GM23338 (cell line): ENCODE measurements around the gene MIEF2.

Source experiments
- CREB1 ChIP-seq: fragments of 250-450 bp; sonication (Bioruptor Pico); IDR thresholded peaks from 2 replicates; pipeline ENCODE4 v1.5.0; 2020; ENCODE audit warnings: low read depth, mild to moderate bottlenecking, moderate library complexity
- EZH2 ChIP-seq: fragments of 200-600 bp; sonication (generic); IDR thresholded peaks from one replicate; pipeline ENCODE4 v1.8.0; 2017; ENCODE audit warnings: antibody characterized with exemption, mild to moderate bottlenecking, low read depth; ENCODE audit not compliant: unreplicated experiment
- EZH2phosphoT487 ChIP-seq: fragments of 200-600 bp; sonication (generic); IDR thresholded peaks from one replicate; pipeline ENCODE4 v1.8.1; 2018; ENCODE audit warnings: antibody characterized with exemption; ENCODE audit not compliant: unreplicated experiment
- JUNB ChIP-seq: IDR thresholded peaks from one replicate; pipeline ENCODE4 v1.6.1; 2016; ENCODE audit warnings: antibody characterized with exemption; ENCODE audit not compliant: unreplicated experiment
- NANOG ChIP-seq: IDR thresholded peaks from 2 replicates; pipeline ENCODE4 v1.6.1; 2016; ENCODE audit warnings: antibody characterized with exemption, borderline replicate concordance
- POLR2AphosphoS5 ChIP-seq: IDR thresholded peaks from 2 replicates; pipeline ENCODE4 v1.6.1; 2016; ENCODE audit warnings: antibody characterized with exemption, low read depth
- ZNF114 ChIP-seq: fragments of 250-450 bp; sonication (Bioruptor Pico); IDR thresholded peaks from 2 replicates; pipeline ENCODE4 v1.5.0; 2020; ENCODE audit warnings: mild to moderate bottlenecking, moderate library complexity
- ZNF331 ChIP-seq: fragments of 250-450 bp; sonication (Bioruptor Pico); IDR thresholded peaks from 2 replicates; pipeline ENCODE4 v1.5.0; 2020; ENCODE audit warnings: low read depth, mild to moderate bottlenecking, moderate library complexity
- TF ChIP-seq, protein P1 (sequence below), 2 experiments: fragments of 200-600 bp in 1 of 2; sonication (generic) in 1 of 2; conservative IDR thresholded peaks; 2 replicates each; pipeline versions ENCODE4 v1.5.1 to v1.6.1; 2016 to 2017; ENCODE audit warnings: antibody characterized with exemption in 2 of 2, low read depth in 2 of 2, mild to moderate bottlenecking in 2 of 2, moderate library complexity in 1 of 2
- TF ChIP-seq, protein P2 (sequence below): fragments of 250-450 bp; sonication (Bioruptor Pico); IDR thresholded peaks from 2 replicates; pipeline ENCODE4 v1.5.0; 2020; ENCODE audit warnings: mild to moderate bottlenecking, moderate library complexity
- TF ChIP-seq, protein P3 (sequence below): IDR thresholded peaks from one replicate; pipeline ENCODE4 v1.6.1; 2018; ENCODE audit warnings: antibody characterized with exemption; ENCODE audit not compliant: unreplicated experiment
- TF ChIP-seq, protein P4 (sequence below): IDR thresholded peaks from 2 replicates; pipeline ENCODE4 v1.6.1; 2016; ENCODE audit warnings: antibody characterized with exemption

DNA sequence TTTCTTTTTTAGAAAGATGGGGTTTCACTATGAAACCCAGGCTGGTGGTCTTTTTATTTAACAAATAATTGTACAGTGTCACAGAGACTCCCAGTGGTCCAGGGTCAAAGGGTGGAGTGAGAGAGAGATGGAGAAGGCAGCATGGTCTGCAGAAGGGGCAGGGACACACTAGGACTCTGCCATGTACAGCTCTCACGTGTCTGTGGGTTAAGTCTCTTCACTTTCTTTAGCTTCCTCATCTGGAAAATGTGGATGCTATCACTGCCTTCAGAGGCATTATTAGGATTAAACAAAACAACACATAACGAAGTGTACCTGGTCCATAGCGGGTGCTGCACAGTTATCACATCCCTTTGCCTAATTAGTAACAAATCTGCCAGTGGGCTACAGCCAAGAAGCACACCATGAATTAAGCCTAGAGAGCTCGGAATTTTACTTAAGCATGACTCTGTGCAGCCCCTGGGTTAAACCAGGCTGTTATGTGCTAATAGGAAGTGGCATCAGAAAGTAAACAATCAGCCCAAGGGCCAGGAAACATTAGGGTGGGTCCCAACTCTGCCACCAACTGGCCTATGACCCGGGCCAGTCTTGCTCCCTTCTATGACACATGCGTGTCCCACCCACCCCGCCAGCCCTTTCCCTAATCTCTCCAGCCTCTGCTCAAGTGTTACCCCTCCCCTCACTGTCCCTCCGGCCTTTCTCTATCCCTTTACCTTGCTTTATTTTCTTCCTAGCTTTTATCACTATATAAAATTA lies 40.4 kb downstream of the MIEF2 start:
- TF ChIP-seq, protein P1, sequence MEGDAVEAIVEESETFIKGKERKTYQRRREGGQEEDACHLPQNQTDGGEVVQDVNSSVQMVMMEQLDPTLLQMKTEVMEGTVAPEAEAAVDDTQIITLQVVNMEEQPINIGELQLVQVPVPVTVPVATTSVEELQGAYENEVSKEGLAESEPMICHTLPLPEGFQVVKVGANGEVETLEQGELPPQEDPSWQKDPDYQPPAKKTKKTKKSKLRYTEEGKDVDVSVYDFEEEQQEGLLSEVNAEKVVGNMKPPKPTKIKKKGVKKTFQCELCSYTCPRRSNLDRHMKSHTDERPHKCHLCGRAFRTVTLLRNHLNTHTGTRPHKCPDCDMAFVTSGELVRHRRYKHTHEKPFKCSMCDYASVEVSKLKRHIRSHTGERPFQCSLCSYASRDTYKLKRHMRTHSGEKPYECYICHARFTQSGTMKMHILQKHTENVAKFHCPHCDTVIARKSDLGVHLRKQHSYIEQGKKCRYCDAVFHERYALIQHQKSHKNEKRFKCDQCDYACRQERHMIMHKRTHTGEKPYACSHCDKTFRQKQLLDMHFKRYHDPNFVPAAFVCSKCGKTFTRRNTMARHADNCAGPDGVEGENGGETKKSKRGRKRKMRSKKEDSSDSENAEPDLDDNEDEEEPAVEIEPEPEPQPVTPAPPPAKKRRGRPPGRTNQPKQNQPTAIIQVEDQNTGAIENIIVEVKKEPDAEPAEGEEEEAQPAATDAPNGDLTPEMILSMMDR (conservative IDR thresholded peaks at IDR 0.05; ENCODE audit: low read depth in 2 of 2) = no peak
- TF ChIP-seq EZH2phosphoT487 (no peak), EZH2 (no peak), POLR2AphosphoS5 (no peak), ZNF114 (CRISPR knock-in tag) (no peak), JUNB (no peak), CREB1 (CRISPR knock-in tag) (no peak), NANOG (no peak), ZNF331 (CRISPR knock-in tag) (no peak)
- TF ChIP-seq, protein P2, sequence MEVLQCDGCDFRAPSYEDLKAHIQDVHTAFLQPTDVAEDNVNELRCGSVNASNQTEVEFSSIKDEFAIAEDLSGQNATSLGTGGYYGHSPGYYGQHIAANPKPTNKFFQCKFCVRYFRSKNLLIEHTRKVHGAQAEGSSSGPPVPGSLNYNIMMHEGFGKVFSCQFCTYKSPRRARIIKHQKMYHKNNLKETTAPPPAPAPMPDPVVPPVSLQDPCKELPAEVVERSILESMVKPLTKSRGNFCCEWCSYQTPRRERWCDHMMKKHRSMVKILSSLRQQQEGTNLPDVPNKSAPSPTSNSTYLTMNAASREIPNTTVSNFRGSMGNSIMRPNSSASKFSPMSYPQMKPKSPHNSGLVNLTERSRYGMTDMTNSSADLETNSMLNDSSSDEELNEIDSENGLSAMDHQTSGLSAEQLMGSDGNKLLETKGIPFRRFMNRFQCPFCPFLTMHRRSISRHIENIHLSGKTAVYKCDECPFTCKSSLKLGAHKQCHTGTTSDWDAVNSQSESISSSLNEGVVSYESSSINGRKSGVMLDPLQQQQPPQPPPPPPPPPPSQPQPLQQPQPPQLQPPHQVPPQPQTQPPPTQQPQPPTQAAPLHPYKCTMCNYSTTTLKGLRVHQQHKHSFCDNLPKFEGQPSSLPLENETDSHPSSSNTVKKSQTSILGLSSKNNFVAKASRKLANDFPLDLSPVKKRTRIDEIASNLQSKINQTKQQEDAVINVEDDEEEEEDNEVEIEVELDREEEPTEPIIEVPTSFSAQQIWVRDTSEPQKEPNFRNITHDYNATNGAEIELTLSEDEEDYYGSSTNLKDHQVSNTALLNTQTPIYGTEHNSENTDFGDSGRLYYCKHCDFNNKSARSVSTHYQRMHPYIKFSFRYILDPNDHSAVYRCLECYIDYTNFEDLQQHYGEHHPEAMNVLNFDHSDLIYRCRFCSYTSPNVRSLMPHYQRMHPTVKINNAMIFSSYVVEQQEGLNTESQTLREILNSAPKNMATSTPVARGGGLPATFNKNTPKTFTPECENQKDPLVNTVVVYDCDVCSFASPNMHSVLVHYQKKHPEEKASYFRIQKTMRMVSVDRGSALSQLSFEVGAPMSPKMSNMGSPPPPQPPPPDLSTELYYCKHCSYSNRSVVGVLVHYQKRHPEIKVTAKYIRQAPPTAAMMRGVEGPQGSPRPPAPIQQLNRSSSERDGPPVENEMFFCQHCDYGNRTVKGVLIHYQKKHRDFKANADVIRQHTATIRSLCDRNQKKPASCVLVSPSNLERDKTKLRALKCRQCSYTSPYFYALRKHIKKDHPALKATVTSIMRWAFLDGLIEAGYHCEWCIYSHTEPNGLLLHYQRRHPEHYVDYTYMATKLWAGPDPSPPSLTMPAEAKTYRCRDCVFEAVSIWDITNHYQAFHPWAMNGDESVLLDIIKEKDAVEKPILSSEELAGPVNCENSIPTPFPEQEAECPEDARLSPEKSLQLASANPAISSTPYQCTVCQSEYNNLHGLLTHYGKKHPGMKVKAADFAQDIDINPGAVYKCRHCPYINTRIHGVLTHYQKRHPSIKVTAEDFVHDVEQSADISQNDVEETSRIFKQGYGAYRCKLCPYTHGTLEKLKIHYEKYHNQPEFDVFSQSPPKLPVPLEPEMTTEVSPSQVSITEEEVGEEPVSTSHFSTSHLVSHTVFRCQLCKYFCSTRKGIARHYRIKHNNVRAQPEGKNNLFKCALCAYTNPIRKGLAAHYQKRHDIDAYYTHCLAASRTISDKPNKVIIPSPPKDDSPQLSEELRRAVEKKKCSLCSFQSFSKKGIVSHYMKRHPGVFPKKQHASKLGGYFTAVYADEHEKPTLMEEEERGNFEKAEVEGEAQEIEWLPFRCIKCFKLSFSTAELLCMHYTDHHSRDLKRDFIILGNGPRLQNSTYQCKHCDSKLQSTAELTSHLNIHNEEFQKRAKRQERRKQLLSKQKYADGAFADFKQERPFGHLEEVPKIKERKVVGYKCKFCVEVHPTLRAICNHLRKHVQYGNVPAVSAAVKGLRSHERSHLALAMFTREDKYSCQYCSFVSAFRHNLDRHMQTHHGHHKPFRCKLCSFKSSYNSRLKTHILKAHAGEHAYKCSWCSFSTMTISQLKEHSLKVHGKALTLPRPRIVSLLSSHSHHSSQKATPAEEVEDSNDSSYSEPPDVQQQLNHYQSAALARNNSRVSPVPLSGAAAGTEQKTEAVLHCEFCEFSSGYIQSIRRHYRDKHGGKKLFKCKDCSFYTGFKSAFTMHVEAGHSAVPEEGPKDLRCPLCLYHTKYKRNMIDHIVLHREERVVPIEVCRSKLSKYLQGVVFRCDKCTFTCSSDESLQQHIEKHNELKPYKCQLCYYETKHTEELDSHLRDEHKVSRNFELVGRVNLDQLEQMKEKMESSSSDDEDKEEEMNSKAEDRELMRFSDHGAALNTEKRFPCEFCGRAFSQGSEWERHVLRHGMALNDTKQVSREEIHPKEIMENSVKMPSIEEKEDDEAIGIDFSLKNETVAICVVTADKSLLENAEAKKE (CRISPR knock-in tag) = no peak
- TF ChIP-seq, protein P3, sequence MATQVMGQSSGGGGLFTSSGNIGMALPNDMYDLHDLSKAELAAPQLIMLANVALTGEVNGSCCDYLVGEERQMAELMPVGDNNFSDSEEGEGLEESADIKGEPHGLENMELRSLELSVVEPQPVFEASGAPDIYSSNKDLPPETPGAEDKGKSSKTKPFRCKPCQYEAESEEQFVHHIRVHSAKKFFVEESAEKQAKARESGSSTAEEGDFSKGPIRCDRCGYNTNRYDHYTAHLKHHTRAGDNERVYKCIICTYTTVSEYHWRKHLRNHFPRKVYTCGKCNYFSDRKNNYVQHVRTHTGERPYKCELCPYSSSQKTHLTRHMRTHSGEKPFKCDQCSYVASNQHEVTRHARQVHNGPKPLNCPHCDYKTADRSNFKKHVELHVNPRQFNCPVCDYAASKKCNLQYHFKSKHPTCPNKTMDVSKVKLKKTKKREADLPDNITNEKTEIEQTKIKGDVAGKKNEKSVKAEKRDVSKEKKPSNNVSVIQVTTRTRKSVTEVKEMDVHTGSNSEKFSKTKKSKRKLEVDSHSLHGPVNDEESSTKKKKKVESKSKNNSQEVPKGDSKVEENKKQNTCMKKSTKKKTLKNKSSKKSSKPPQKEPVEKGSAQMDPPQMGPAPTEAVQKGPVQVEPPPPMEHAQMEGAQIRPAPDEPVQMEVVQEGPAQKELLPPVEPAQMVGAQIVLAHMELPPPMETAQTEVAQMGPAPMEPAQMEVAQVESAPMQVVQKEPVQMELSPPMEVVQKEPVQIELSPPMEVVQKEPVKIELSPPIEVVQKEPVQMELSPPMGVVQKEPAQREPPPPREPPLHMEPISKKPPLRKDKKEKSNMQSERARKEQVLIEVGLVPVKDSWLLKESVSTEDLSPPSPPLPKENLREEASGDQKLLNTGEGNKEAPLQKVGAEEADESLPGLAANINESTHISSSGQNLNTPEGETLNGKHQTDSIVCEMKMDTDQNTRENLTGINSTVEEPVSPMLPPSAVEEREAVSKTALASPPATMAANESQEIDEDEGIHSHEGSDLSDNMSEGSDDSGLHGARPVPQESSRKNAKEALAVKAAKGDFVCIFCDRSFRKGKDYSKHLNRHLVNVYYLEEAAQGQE = no peak
- TF ChIP-seq, protein P4, sequence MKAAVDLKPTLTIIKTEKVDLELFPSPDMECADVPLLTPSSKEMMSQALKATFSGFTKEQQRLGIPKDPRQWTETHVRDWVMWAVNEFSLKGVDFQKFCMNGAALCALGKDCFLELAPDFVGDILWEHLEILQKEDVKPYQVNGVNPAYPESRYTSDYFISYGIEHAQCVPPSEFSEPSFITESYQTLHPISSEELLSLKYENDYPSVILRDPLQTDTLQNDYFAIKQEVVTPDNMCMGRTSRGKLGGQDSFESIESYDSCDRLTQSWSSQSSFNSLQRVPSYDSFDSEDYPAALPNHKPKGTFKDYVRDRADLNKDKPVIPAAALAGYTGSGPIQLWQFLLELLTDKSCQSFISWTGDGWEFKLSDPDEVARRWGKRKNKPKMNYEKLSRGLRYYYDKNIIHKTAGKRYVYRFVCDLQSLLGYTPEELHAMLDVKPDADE = no peak
